Activated CD4-positive, alpha-beta memory T cell treated with anti-CD3 and anti-CD28 coated beads, Interleukin-2, amount 10 ng/mL, durations not matched to agents 7 days and 5 days (primary cell): Measurements from ENCODE around the gene PRSS1. TPM values are rescaled to one million over a fixed set of nuclear protein-coding genes. Genes with fewer than 3 reads are reported as not detected.
A peak's percentile ranks its signal among the peaks of the same experiment; 100 is the strongest.

Source experiments
- CTCF ChIA-PET: fragments of 350-600 bp; sonication (Branson Sonifier 250); formaldehyde crosslinking; loops from one replicate; lab custom pipeline; 2021; ENCODE audit warnings: antibody characterized with exemption, inconsistent platforms; lab: Charles Lee
- POLR2A ChIA-PET: fragments of 350-600 bp; sonication (Branson Sonifier 250); formaldehyde crosslinking; loops from one replicate; lab custom pipeline; 2021; ENCODE audit warnings: antibody characterized with exemption; lab: Charles Lee
- DNase-seq: peaks from one replicate; pipeline ENCODE4 v3.0.0-alpha.2; 2020
- H3K27ac Mint-ChIP-seq: one replicate; pipeline ENCODE4 v1.8.0; 2021; ENCODE audit warnings: mild to moderate bottlenecking, mixed read lengths
- H3K27me3 Mint-ChIP-seq: one replicate; pipeline ENCODE4 v1.8.0; 2021; ENCODE audit warnings: mixed read lengths
- H3K36me3 Mint-ChIP-seq: one replicate; pipeline ENCODE4 v1.8.0; 2021; ENCODE audit warnings: low read depth, mixed read lengths
- H3K4me1 Mint-ChIP-seq: one replicate; pipeline ENCODE4 v1.8.0; 2021; ENCODE audit warnings: mixed read lengths
- H3K4me3 Mint-ChIP-seq: one replicate; pipeline ENCODE4 v1.8.0; 2021; ENCODE audit warnings: mild to moderate bottlenecking, mixed read lengths
- H3K9me3 Mint-ChIP-seq: one replicate; pipeline ENCODE4 v1.8.0; 2021; ENCODE audit warnings: mixed read lengths
- total RNA-seq, 2 experiments: library from RNA; stranded (reverse); gene quantifications; one replicate each; pipeline ENCODE4 v1.2.3, GENCODE V29; 2021

The PRSS1 gene
- total RNA-seq, 2 experiments from 2014 or later = not detected

DNA sequence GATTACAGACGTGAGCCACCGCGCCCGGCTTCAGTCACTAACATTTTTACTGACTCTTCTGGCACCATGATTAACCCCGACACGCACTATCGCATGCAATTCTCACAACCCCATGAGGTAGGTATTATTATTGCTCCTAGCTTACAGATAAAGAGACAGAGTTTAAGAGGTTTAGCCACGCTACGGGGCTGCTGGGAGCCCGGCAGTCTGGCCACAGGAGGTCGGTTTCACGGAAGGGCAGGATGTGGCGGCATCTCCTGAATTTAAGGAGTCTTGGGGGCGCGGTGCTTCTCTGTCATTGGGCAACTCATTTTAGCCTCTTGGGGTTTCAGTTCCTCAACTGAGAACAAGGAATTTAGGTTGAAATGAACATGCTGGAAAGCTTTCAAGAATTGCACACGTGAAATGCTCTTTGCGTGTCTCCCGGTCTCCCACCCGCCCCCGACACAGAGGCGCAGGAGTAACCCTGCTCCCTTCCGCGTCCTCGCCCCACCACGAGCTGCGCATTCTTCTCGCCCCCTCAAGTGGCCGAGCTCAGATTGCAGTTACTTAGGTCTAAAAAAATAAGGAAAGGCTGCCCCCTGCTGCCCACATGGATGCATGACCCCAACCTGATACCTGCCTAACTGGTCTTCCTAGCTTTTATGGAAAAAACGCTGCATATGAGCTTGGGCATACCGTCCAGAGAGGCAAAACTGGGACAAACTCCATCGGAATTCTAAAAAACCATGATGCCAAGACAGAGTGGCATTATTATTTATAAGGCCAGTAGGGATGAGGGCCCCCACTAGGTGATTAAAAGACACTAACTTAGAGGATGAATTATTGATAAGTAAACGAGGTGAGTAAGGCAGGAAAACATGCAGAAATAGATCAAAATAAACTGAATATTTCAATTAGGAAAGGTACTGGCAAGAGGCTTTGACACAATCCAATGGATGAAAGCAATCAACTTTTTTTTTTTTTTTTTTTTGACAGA, 33.9 kb downstream of the PRSS1 start:
- ChIA-PET CTCF (interaction anchor here (0.6 to 12.9 kb wide), 28 partner anchors 9 to 248 kb away, joined by 3 to 300 read pairs (median 6); no protein-coding TSS in a partner anchor), POLR2A (interaction anchor here (1.0 to 21.1 kb wide), 7 partner anchors 24 to 154 kb away, joined by 3 to 2273 read pairs (median 10); no protein-coding TSS in a partner anchor)
- Mint-ChIP-seq H3K9me3 (no peaks in the 10 kb centered on the region), H3K27ac (peak overlapping the region; percentile 89), H3K36me3 (peaks cover 15% of the 10 kb centered on the region), H3K27me3 (no peaks in the 10 kb centered on the region), H3K4me1 (peaks cover 22% of the 10 kb centered on the region), H3K4me3 (peak overlapping the region; percentile 64)
- peak; percentile 84 for DNase-seq

DNA sequence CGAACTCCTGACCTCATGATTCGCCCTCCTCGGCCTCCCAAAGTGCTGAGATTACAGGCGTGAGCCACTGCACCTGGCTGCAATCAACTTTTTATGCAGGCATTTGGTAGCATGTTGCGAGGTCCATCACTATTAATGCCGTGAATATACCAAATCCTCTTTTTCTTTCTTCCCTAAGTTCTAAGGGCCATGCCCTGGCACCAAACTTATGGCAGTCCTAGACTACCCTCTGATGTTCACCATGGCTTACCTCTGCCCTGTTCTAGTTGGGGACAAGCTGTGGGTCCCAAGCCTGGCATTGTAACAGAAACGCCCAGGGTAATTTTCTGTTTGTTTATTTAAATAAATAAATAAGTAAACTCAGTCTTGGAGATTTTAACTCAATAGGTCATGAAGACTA, 34.8 kb downstream of the PRSS1 start:
- peak overlapping the region; percentile 89 for H3K27ac Mint-ChIP-seq
- no peak for DNase-seq
- ChIA-PET POLR2A (interaction anchor here (1.2 to 21.1 kb wide), 4 partner anchors 23 to 152 kb away, joined by 6 to 2273 read pairs (median 30); no protein-coding TSS in a partner anchor), CTCF (interaction anchor here (0.7 to 12.9 kb wide), 11 partner anchors 10 to 152 kb away, joined by 3 to 300 read pairs (median 7); no protein-coding TSS in a partner anchor)
- peaks cover 23% of the 10 kb centered on the region for H3K36me3 Mint-ChIP-seq
- H3K4me1 Mint-ChIP-seq = peaks cover 18% of the 10 kb centered on the region
- H3K4me3 Mint-ChIP-seq = no peak overlapping the region
- no peaks in the 10 kb centered on the region for H3K27me3 Mint-ChIP-seq
- H3K9me3 Mint-ChIP-seq = no peaks in the 10 kb centered on the region

DNA sequence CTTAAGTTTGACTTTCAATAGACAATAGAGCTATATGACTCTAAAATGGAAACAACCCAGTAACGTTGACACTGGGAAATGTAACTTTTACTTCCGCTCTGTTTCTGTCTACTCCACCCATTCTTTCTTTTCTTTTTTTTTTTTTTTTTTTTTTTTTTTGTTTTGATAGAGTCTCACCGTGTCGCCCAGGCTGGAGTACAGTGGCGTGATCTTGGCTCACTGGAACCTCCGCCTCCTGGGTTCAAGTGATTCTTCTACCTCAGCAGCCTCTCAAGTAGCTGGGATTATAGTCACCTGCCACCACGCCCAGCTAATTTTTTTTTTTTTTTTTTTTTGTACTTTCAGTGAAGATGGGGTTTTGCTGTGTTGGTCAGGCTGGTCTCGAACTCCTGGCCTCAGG, 35.4 kb downstream of the PRSS1 start:
- ChIA-PET CTCF (interaction anchor here (0.6 to 12.9 kb wide), 8 partner anchors 13 to 591 kb away, joined by 3 to 300 read pairs (median 8); no protein-coding TSS in a partner anchor), POLR2A (interaction anchor here (1.0 to 21.1 kb wide), 5 partner anchors 22 to 249 kb away, joined by 3 to 2273 read pairs (median 16); no protein-coding TSS in a partner anchor)
- peak; percentile 59 for DNase-seq
- Mint-ChIP-seq H3K27ac (peak overlapping the region; percentile 89), H3K9me3 (no peaks in the 10 kb centered on the region), H3K36me3 (peaks cover 30% of the 10 kb centered on the region), H3K4me1 (peaks cover 18% of the 10 kb centered on the region), H3K27me3 (no peaks in the 10 kb centered on the region), H3K4me3 (peak overlapping the region; percentile 71)

DNA sequence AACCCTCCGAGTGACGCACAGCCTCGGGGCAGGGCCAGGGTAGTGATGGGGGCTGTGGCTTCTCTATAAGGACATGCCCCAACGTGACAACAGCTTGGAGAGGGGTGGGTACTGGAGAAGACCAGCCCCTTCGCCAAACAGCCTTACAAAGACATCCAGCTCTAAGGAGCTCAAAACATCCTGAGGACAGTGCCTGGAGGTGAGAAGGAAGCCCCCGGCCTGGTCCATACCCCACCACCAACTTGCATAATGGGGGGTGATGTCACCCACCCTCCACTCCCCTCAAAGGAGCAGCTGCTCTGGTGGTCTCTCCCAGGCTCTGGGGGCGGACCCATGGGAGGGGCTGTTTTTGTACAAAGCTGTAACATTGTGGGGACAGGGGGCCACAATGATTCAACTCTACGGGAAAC, 36.6 kb downstream of the PRSS1 start:
- Mint-ChIP-seq H3K27me3 (no peaks in the 10 kb centered on the region), H3K9me3 (no peaks in the 10 kb centered on the region), H3K27ac (peak overlapping the region; percentile 89)

DNA sequence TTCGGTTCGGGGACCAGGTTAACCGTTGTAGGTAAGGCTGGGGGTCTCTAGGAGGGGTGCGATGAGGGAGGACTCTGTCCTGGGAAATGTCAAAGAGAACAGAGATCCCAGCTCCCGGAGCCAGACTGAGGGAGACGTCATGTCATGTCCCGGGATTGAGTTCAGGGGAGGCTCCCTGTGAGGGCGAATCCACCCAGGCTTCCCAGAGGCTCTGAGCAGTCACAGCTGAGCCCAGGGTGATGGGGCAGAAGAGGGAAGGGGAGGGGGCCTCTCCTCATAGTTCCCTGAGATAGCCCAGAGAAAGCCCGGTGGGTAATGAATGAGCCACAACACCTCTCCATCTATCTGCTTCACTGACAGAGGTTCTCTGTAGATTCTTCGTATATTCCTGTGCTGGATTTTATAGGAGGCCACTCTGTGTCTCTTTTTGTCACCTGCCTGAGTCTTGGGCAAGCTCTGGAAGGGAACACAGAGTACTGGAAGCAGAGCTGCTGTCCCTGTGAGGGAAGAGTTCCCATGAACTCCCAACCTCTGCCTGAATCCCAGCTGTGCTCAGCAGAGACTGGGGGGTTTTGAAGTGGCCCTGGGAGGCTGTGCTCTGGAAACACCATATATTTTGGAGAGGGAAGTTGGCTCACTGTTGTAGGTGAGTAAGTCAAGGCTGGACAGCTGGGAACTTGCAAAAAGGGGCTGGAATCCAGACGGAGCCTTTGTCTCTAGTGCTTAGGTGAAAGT, 37.9 kb downstream of the PRSS1 start:
- peak overlapping the region; percentile 93 for H3K4me3 Mint-ChIP-seq
- H3K27ac Mint-ChIP-seq = peak overlapping the region; percentile 89
- no peak for DNase-seq
- H3K4me1 Mint-ChIP-seq = peaks cover 32% of the 10 kb centered on the region
- CTCF ChIA-PET = interaction anchor here (0.5 to 12.9 kb wide), 4 partner anchors 9 to 460 kb away, joined by 3 to 300 read pairs (median 4); no protein-coding TSS in a partner anchor
- POLR2A ChIA-PET = interaction anchor here (0.8 to 21.1 kb wide), 8 partner anchors 20 to 479 kb away, joined by 3 to 2273 read pairs (median 4); no protein-coding TSS in a partner anchor
- peaks cover 54% of the 10 kb centered on the region for H3K36me3 Mint-ChIP-seq
- H3K9me3 Mint-ChIP-seq = no peaks in the 10 kb centered on the region
- no peaks in the 10 kb centered on the region for H3K27me3 Mint-ChIP-seq

More for the DNA sequence above, 36.6 kb downstream of the PRSS1 start:
- ChIA-PET CTCF (interaction anchor here (1.4 to 12.9 kb wide), 4 partner anchors 12 to 250 kb away, joined by 4 to 300 read pairs (median 23); no protein-coding TSS in a partner anchor), POLR2A (interaction anchor here (1.0 to 21.1 kb wide), 5 partner anchors 14 to 322 kb away, joined by 3 to 2273 read pairs (median 16); partner anchors contain the start of gene PRSS2)
- Mint-ChIP-seq H3K36me3 (peaks cover 41% of the 10 kb centered on the region), H3K4me1 (peaks cover 24% of the 10 kb centered on the region), H3K4me3 (peak overlapping the region; percentile 71)
- peak; percentile 84 for DNase-seq

DNA sequence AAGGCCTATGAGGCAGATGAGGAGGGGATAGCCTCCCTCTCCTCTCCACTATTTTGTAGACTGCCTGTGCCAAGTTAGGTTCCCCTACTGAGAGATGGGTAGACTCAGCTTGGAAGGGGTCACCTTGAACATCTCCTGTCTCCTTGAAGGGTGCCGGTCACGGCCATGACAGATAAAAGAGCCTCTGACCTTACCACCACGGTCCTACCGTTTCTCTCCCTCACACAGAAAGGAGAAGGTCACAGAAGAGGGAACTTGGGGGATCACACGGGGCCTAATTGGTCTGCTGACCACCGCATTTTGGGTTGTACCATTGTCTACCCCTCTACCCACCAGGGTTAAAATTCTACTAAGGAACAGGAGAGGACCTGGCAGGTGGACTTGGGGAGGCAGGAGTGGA, 38.5 kb downstream of the PRSS1 start:
- Mint-ChIP-seq H3K36me3 (peaks cover 60% of the 10 kb centered on the region), H3K9me3 (no peaks in the 10 kb centered on the region), H3K4me1 (peaks cover 33% of the 10 kb centered on the region), H3K27me3 (no peaks in the 10 kb centered on the region), H3K4me3 (peak overlapping the region; percentile 93), H3K27ac (peak overlapping the region; percentile 89)
- ChIA-PET CTCF (interaction anchor here (0.5 to 12.9 kb wide), 4 partner anchors 9 to 461 kb away, joined by 3 to 300 read pairs (median 4); no protein-coding TSS in a partner anchor), POLR2A (interaction anchor here (0.8 to 21.1 kb wide), 10 partner anchors 19 to 479 kb away, joined by 3 to 2273 read pairs (median 4); no protein-coding TSS in a partner anchor)
- no peak for DNase-seq

DNA sequence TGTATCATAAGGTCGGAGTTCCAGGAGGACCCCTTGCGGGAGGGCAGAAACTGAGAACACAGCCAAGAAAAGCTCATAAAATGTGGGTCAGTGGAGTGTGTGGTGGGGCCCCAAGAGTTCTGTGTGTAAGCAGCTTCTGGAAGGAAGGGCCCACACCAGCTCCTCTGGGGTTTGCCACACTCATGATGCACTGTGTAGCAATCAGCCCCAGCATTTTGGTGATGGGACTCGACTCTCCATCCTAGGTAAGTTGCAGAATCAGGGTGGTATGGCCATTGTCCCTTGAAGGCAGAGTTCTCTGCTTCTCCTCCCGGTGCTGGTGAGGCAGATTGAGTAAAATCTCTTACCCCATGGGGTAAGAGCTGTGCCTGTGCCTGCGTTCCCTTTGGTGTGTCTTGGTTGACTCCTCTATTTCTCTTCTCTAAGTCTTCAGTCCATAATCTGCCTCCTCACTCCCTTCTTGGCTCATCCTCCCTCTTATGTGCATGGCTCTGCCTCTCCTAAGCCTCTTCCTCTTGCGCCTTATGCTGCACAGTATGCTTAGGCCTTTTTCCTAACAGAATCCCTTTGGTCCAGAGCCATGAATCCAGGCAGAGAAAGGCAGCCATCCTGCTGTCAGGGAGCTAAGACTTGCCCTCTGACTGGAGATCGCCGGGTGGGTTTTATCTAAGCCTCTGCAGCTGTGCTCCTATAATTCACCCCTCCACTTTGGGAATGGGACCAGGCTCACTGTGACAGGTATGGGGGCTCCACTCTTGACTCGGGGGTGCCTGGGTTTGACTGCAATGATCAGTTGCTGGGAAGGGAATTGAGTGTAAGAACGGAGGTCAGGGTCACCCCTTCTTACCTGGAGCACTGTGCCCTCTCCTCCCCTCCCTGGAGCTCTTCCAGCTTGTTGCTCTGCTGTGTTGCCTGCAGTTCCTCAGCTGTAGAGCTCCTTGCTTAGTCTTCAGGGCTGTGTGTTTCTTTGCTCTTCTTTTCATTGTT, 39.3 kb downstream of the PRSS1 start:
- Mint-ChIP-seq H3K27me3 (no peaks in the 10 kb centered on the region), H3K4me3 (peak overlapping the region; percentile 93), H3K4me1 (peaks cover 36% of the 10 kb centered on the region), H3K9me3 (no peaks in the 10 kb centered on the region), H3K27ac (peak overlapping the region; percentile 89), H3K36me3 (peaks cover 66% of the 10 kb centered on the region)
- CTCF ChIA-PET = interaction anchor here (1.1 to 12.9 kb wide), 5 partner anchors 8 to 74 kb away, joined by 3 to 300 read pairs (median 3); no protein-coding TSS in a partner anchor
- POLR2A ChIA-PET = interaction anchor here (0.6 to 21.1 kb wide), 14 partner anchors 18 to 480 kb away, joined by 3 to 2273 read pairs (median 3); no protein-coding TSS in a partner anchor
- no peak for DNase-seq

DNA sequence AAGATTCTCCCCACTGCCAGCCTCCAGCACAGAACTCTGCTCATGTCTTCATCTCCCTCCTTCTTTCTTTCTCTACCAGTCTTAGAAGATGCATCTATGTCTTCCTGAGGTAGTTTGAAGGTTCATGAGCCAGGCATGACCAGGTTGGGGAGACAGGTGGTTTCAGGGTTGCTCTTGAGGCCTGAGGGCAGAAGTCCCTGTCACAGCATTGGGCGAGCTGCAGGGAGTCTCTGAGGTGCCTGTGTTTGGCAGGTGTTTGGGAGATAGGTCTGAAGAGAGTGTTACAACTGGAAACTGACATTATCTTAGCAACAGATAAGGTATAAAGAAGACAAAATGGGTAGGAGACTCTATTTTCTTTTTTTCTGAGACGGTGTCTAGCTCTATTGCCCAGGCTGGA, 40.2 kb downstream of the PRSS1 start:
- peak overlapping the region; percentile 93 for H3K4me3 Mint-ChIP-seq
- CTCF ChIA-PET = interaction anchor here (1.1 to 12.9 kb wide), 3 partner anchors 9 to 74 kb away, joined by 3 to 300 read pairs (median 4); no protein-coding TSS in a partner anchor
- no peak for DNase-seq
- peak overlapping the region; percentile 89 for H3K27ac Mint-ChIP-seq
- peaks cover 72% of the 10 kb centered on the region for H3K36me3 Mint-ChIP-seq
- H3K27me3 Mint-ChIP-seq = no peaks in the 10 kb centered on the region
- peaks cover 42% of the 10 kb centered on the region for H3K4me1 Mint-ChIP-seq
- POLR2A ChIA-PET = interaction anchor here (0.7 to 21.1 kb wide), 8 partner anchors 17 to 481 kb away, joined by 3 to 2273 read pairs (median 3); no protein-coding TSS in a partner anchor
- no peaks in the 10 kb centered on the region for H3K9me3 Mint-ChIP-seq

DNA sequence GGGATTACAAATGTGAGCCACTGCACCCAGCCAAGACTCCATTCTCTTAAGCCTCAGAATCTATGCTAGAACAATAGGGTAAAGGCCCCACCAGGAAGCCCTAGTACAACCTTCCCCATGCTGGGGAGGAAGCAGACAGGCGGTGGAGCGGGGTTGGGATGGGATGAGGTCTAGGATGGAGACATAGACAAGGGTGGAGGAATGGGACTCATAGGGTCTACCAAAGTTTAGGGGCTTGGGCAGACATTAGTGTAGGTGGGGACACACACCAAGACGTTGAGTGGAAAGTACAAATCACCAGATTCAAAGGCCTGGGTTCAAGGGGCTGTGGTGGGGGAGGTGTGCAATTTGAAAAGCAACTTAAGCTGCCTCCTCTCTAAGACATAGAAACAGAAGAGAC, 40.8 kb downstream of the PRSS1 start:
- peak overlapping the region; percentile 89 for H3K27ac Mint-ChIP-seq
- peak overlapping the region; percentile 93 for H3K4me3 Mint-ChIP-seq
- ChIA-PET POLR2A (interaction anchor here (0.8 to 21.1 kb wide), 5 partner anchors 17 to 470 kb away, joined by 3 to 2273 read pairs (median 5); no protein-coding TSS in a partner anchor), CTCF (interaction anchor here (1.5 to 12.9 kb wide), 2 partner anchors 9 to 21 kb away, joined by 4 to 300 read pairs; no protein-coding TSS in a partner anchor)
- no peaks in the 10 kb centered on the region for H3K27me3 Mint-ChIP-seq
- no peak for DNase-seq
- peaks cover 46% of the 10 kb centered on the region for H3K4me1 Mint-ChIP-seq
- H3K9me3 Mint-ChIP-seq = no peaks in the 10 kb centered on the region
- peaks cover 72% of the 10 kb centered on the region for H3K36me3 Mint-ChIP-seq

DNA sequence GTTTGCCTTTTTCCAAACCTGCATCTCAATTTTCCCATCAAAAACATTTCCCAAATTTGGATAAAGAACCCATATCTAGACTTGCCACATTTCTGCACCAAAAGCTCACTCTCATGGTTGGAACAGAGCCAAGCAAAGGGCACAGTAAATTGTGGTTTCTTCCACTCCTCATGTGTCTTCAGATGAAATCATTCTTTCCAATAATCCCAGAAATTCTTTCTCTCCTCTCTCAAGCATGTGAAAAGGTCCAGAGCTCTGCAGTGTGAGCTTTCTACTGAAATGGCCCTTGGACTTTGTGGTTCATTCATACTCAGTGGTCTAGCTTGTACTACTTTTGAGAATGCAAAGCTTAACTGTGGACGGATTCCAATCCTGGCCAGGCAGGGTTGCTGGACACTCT, 41.3 kb downstream of the PRSS1 start:
- Mint-ChIP-seq H3K4me3 (peak overlapping the region; percentile 93), H3K9me3 (no peaks in the 10 kb centered on the region), H3K4me1 (peaks cover 50% of the 10 kb centered on the region), H3K27me3 (no peaks in the 10 kb centered on the region), H3K36me3 (peaks cover 75% of the 10 kb centered on the region), H3K27ac (peak overlapping the region; percentile 89)
- no peak for DNase-seq
- ChIA-PET CTCF (interaction anchor here (12.9 kb wide), 1 partner anchor 20 kb away, joined by 300 read pairs; no protein-coding TSS in a partner anchor), POLR2A (interaction anchor here (0.8 to 21.1 kb wide), 5 partner anchors 16 to 470 kb away, joined by 3 to 2273 read pairs (median 5); no protein-coding TSS in a partner anchor)
